ENCODE measurements around the gene PROZ. TPM values are rescaled to one million over a fixed set of nuclear protein-coding genes. Genes with fewer than 3 reads are reported as not detected.

PROZ gene
- total RNA-seq, 2 experiments from 2014 or later, result not detected

DNA sequence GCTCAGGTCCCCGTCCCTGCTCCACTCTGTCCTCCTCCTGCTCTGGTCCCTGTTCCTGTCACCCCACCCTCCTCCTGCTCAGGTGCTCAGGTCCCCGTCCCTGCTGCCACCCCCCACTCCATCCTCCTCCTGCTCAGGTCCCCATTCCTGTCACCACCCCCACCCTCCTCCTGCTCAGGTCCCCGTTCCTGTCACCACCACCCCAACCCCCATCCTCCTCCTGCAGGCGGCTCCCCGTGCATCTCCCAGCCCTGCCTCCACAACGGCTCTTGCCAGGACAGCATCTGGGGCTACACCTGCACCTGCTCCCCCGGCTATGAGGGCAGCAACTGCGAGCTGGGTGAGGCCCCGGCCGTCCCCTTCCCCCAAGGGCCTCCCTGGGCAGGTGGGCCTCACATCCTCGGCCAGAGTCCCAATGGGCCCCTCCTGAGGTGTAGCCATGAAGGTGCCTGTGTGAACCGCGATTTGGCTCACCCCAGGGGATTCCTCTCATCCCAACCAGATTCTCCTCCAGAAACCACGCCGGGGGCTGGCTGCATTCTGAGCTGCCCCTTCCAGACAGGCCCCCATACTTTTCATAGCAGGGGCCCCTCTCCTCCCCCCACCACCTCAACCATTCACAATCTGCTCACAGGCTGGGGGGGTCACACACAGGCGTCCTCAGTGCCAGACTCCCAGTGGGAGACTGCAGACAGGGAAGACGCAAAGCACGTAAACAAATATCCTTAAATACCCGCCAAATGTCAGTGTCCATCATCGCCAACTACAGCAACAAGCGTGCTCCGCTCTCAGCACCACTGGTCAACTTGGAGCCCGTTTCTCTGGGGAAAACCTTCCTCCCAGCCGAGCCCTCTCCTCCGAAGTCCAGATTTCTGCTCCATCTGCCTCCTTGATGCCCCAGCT, 4.6 kb downstream of the PROZ start:
- Mint-ChIP-seq H3K4me1 (ENCODE audit: low read depth) (peaks cover 37% of the 10 kb centered on the region), H3K36me3 (ENCODE audit: low read depth) (peaks cover 3% of the 10 kb centered on the region), H3K9me3 (peaks cover 4% of the 10 kb centered on the region), H3K27me3 (no peaks in the 10 kb centered on the region), H3K4me3 (no peak overlapping the region), H3K27ac (peak overlapping the region; percentile 60)
- ATAC-seq (ENCODE audit: poor library complexity) (peak; percentile 58), DNase-seq (peak in 4 of 14 experiments; percentile 23 to 63 (median 44))
- peaks cover 21% of the 10 kb centered on the region for H3K4me1 ChIP-seq (ENCODE audit: insufficient read depth, low read length)
- H3K27ac ChIP-seq (ENCODE audit: low read depth in 1 of 2, low read length in 2 of 2), result no peak overlapping the region
- intact Hi-C loops (cut with DNase I, micrococcal nuclease), result no loop called here
- TF ChIP-seq CTCF (IDR thresholded peaks at IDR 0.05), result no peak
- H3K36me3 ChIP-seq (ENCODE audit: insufficient read depth, low read length), result peaks cover 3% of the 10 kb centered on the region
- H3K4me3 ChIP-seq (ENCODE audit: low read length), result no peak overlapping the region
- ChIA-PET CTCF (no interaction called here), POLR2A (interaction anchor here (0.7 to 1.4 kb wide), 3 partner anchors 11 to 20 kb away, joined by 3 to 6 read pairs (median 4); no protein-coding TSS in a partner anchor)
- peaks cover 0 to 6% of the 10 kb centered on the region in 2 experiments for H3K9me3 ChIP-seq (ENCODE audit: control insufficient read depth in 1 of 2, insufficient read depth in 1 of 2, low read length in 2 of 2)
- no peaks in the 10 kb centered on the region for H3K27me3 ChIP-seq (ENCODE audit: control insufficient read depth in 1 of 2, insufficient read depth in 2 of 2, low read length in 2 of 2)

DNA sequence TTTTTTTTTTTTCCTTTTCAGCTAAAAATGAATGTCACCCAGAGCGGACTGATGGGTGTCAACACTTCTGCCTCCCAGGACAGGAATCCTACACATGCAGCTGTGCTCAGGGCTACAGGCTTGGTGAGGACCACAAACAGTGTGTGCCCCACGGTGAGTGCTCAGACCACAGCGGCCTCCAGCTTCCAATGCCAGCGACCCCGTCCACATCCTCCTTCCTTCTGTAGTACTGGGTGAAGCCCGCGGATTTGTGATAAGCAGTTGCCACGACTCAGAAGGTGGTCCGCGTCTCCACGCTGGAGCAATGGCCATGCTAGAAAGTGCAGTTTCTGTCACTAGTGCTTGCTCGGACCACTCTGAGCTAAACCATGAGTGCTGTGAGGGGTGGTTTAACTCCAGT, 6.0 kb downstream of the PROZ start:
- peaks cover 4% of the 10 kb centered on the region for H3K9me3 Mint-ChIP-seq
- H3K4me3 ChIP-seq (ENCODE audit: low read length), result no peak overlapping the region
- no peak overlapping the region for H3K4me3 Mint-ChIP-seq
- peaks cover 19% of the 10 kb centered on the region for H3K4me1 ChIP-seq (ENCODE audit: insufficient read depth, low read length)
- peaks cover 18% of the 10 kb centered on the region for H3K36me3 Mint-ChIP-seq (ENCODE audit: low read depth)
- POLR2A ChIA-PET, result interaction anchor here (0.6 to 2.7 kb wide), 6 partner anchors 10 to 257 kb away, joined by 3 to 10 read pairs (median 4); partner anchors contain the start of genes CUL4A and PCID2
- H3K27ac Mint-ChIP-seq, result peak overlapping the region; percentile 60
- H3K27me3 ChIP-seq (ENCODE audit: control insufficient read depth in 1 of 2, insufficient read depth in 2 of 2, low read length in 2 of 2), result no peaks in the 10 kb centered on the region
- H3K36me3 ChIP-seq (ENCODE audit: insufficient read depth, low read length), result peaks cover 13% of the 10 kb centered on the region
- H3K27ac ChIP-seq (ENCODE audit: low read depth in 1 of 2, low read length in 2 of 2), result no peak overlapping the region
- intact Hi-C loops (cut with DNase I, micrococcal nuclease), result no loop called here
- no peak for TF ChIP-seq CTCF (IDR thresholded peaks at IDR 0.05)
- H3K9me3 ChIP-seq (ENCODE audit: control insufficient read depth in 1 of 2, insufficient read depth in 1 of 2, low read length in 2 of 2), result peaks cover 0 to 10% of the 10 kb centered on the region in 2 experiments
- H3K27me3 Mint-ChIP-seq, result no peaks in the 10 kb centered on the region
- peaks cover 37% of the 10 kb centered on the region for H3K4me1 Mint-ChIP-seq (ENCODE audit: low read depth)
- CTCF ChIA-PET, result no interaction called here
- DNase-seq (no peak), ATAC-seq (ENCODE audit: poor library complexity) (peak; percentile 12)

GRCh38 chr13:113166266-113166665, 7.8 kb downstream of the PROZ start:
- no peaks in the 10 kb centered on the region for H3K27me3 Mint-ChIP-seq
- H3K9me3 Mint-ChIP-seq, result peaks cover 4% of the 10 kb centered on the region
- H3K36me3 Mint-ChIP-seq (ENCODE audit: low read depth), result peaks cover 27% of the 10 kb centered on the region
- Histone ChIP-seq H3K9me3 (ENCODE audit: control insufficient read depth in 1 of 2, insufficient read depth in 1 of 2, low read length in 2 of 2) (peaks cover 0 to 10% of the 10 kb centered on the region in 2 experiments), H3K4me3 (ENCODE audit: low read length) (no peak overlapping the region), H3K27me3 (ENCODE audit: control insufficient read depth in 1 of 2, insufficient read depth in 2 of 2, low read length in 2 of 2) (no peaks in the 10 kb centered on the region), H3K27ac (ENCODE audit: low read depth in 1 of 2, low read length in 2 of 2) (no peak overlapping the region), H3K36me3 (ENCODE audit: insufficient read depth, low read length) (peaks cover 19% of the 10 kb centered on the region), H3K4me1 (ENCODE audit: insufficient read depth, low read length) (peaks cover 25% of the 10 kb centered on the region)
- ChIA-PET POLR2A (interaction anchor here (2.7 kb wide), 1 partner anchor 43 kb away, joined by 10 read pairs; the partner anchor contains the start of genes CUL4A and PCID2), CTCF (no interaction called here)
- H3K4me1 Mint-ChIP-seq (ENCODE audit: low read depth), result peaks cover 30% of the 10 kb centered on the region
- H3K27ac Mint-ChIP-seq, result no peak overlapping the region
- intact Hi-C loops (cut with DNase I, micrococcal nuclease), result no loop called here
- no peak overlapping the region for H3K4me3 Mint-ChIP-seq
- no peak for ATAC-seq (ENCODE audit: poor library complexity)
- no peak for TF ChIP-seq CTCF (IDR thresholded peaks at IDR 0.05)
- no peak for DNase-seq
